MM.1S (cell line): ENCODE data around the gene SLC17A9.

ENCODE experiments used
- DNase-seq: peaks from one replicate; pipeline ENCODE4 v3.0.0-alpha.2; 2015
- H2AFZ ChIP-seq: fragments of 300-600 bp; sonication (generic); 2 replicates; pipeline ENCODE4 v1.6.0; 2016; ENCODE audit warnings: antibody characterized with exemption, low read length
- H3F3A ChIP-seq: fragments of 300-600 bp; sonication (generic); 2 replicates; pipeline ENCODE4 v1.6.1; 2016; ENCODE audit warnings: mild to moderate bottlenecking, antibody characterized with exemption, low read length, moderate library complexity, mixed read lengths; ENCODE audit not compliant: insufficient read depth
- H3K27ac ChIP-seq: fragments of 300-600 bp; sonication (generic); 2 replicates; pipeline ENCODE4 v1.5.1; 2016; ENCODE audit warnings: mild to moderate bottlenecking, low read length
- H3K27me3 ChIP-seq: fragments of 300-600 bp; sonication (generic); replicated peaks from 2 replicates; pipeline ENCODE4 v1.6.0; 2016; ENCODE audit warnings: low read length; ENCODE audit not compliant: insufficient read depth
- H3K36me3 ChIP-seq: fragments of 300-600 bp; sonication (generic); replicated peaks from 2 replicates; pipeline ENCODE4 v1.6.1; 2016; ENCODE audit warnings: mild to moderate bottlenecking, low read length, mixed read lengths; ENCODE audit not compliant: insufficient read depth
- H3K4me1 ChIP-seq: fragments of 300-600 bp; sonication (generic); 2 replicates; pipeline ENCODE4 v1.6.1; 2016; ENCODE audit warnings: low read length, mixed read lengths
- H3K4me2 ChIP-seq: fragments of 300-600 bp; sonication (generic); 2 replicates; pipeline ENCODE4 v1.6.0; 2016; ENCODE audit warnings: low read depth, low read length
- H3K4me3 ChIP-seq: fragments of 300-600 bp; sonication (generic); 2 replicates; pipeline ENCODE4 v1.5.1; 2016; ENCODE audit warnings: low read length, mixed read lengths
- H3K79me2 ChIP-seq: fragments of 300-600 bp; sonication (generic); 2 replicates; pipeline ENCODE4 v1.6.1; 2016; ENCODE audit warnings: mixed run types, low read length, mixed read lengths
- H3K9ac ChIP-seq: fragments of 300-600 bp; sonication (generic); 2 replicates; pipeline ENCODE4 v1.6.1; 2016; ENCODE audit warnings: low read length, mixed read lengths
- H3K9me2 ChIP-seq: fragments of 300-600 bp; sonication (generic); replicated peaks from 2 replicates; pipeline ENCODE4 v1.6.1; 2016; ENCODE audit warnings: mild to moderate bottlenecking, low read length, mixed read lengths; ENCODE audit not compliant: insufficient read depth
- H3K9me3 ChIP-seq: fragments of 300-600 bp; sonication (generic); replicated peaks from 2 replicates; pipeline ENCODE4 v1.6.1; 2016; ENCODE audit warnings: mild to moderate bottlenecking, low read length, mixed read lengths; ENCODE audit not compliant: insufficient read depth
- H4K20me1 ChIP-seq: fragments of 300-600 bp; sonication (generic); 2 replicates; pipeline ENCODE4 v1.6.1; 2016; ENCODE audit warnings: mild to moderate bottlenecking, low read length, moderate library complexity, mixed read lengths; ENCODE audit not compliant: insufficient read depth
- EZH2 ChIP-seq: fragments of 300-600 bp; sonication (generic); optimal IDR thresholded peaks from 2 replicates; pipeline ENCODE3; 2017; ENCODE audit warnings: low read depth, mild to moderate bottlenecking, antibody characterized with exemption, low read length, mixed read lengths
- EZH2phosphoT487 ChIP-seq: fragments of 300-600 bp; sonication (generic); IDR thresholded peaks from 2 replicates; pipeline ENCODE4 v1.6.1; 2018; ENCODE audit warnings: antibody characterized with exemption, low read length
- TF ChIP-seq, protein P1 (sequence below): fragments of 300-600 bp; sonication (generic); IDR thresholded peaks from 2 replicates; pipeline ENCODE4 v1.5.1; 2016; ENCODE audit warnings: antibody characterized with exemption, low read length, mixed read lengths

The SLC17A9 gene

DNA sequence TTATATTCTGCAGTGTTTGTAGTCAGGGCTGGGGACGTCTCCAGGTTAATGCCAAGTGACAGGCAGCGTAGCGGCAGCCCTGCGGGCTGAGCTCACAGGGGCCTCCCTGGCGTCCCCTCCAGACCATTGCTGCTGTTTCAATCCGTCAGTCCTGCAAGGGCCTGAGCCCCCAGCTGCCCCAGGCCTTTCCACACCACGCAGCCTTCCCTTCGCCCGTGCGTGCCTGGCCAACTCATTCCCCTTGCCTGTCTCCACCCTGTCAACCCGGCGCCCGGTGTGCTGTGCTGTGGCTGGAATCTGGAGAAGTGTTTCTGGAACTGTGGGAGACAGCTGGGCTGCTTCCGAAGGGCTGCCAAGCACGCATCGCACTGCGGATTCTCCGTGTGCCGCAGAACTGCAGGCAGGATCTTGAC is 42.4 kb downstream of the SLC17A9 start:
- no peaks in the 10 kb centered on the region for H3F3A ChIP-seq
- DNase-seq = no peak
- H2AFZ ChIP-seq = no peak overlapping the region
- H3K4me3 ChIP-seq = no peak overlapping the region
- no peaks in the 10 kb centered on the region for H3K36me3 ChIP-seq
- no peaks in the 10 kb centered on the region for H4K20me1 ChIP-seq
- H3K9ac ChIP-seq = no peak overlapping the region
- H3K27me3 ChIP-seq = peaks cover 94% of the 10 kb centered on the region
- H3K9me2 ChIP-seq = no peaks in the 10 kb centered on the region
- no peaks in the 10 kb centered on the region for H3K9me3 ChIP-seq
- H3K4me2 ChIP-seq = no peak overlapping the region
- TF ChIP-seq EZH2phosphoT487 (no peak), EZH2 (peak; percentile 68)
- no peaks in the 10 kb centered on the region for H3K79me2 ChIP-seq
- no peak overlapping the region for H3K27ac ChIP-seq
- H3K4me1 ChIP-seq = no peaks in the 10 kb centered on the region

DNA sequence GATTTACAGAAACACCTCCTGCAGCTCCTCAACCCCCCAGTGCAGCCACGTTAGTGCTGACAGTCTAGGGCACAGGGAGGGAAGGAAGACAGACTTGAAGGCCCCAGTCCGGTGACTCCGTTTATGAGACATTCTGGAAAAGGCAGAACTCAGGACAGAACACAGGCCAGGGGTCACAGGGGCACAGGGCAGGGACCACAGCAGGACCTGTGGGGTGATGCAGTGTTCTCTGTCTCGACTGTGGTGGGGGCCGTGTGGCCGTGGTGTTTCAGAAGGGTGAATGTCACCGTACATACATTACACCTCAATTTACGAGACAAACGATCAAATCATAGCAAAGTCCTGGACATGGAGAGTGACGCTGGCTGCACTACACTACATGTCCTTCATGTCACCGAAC is 43.0 kb downstream of the SLC17A9 start:
- Histone ChIP-seq H3K79me2 (no peaks in the 10 kb centered on the region), H3K4me2 (no peak overlapping the region), H3K9me2 (no peaks in the 10 kb centered on the region), H4K20me1 (no peaks in the 10 kb centered on the region), H3K9ac (no peak overlapping the region), H3K36me3 (no peaks in the 10 kb centered on the region), H3K9me3 (no peaks in the 10 kb centered on the region), H3F3A (no peaks in the 10 kb centered on the region), H3K4me3 (no peak overlapping the region), H3K27me3 (peaks cover 95% of the 10 kb centered on the region), H3K4me1 (no peaks in the 10 kb centered on the region), H3K27ac (no peak overlapping the region), H2AFZ (no peak overlapping the region)
- TF ChIP-seq, protein P1, sequence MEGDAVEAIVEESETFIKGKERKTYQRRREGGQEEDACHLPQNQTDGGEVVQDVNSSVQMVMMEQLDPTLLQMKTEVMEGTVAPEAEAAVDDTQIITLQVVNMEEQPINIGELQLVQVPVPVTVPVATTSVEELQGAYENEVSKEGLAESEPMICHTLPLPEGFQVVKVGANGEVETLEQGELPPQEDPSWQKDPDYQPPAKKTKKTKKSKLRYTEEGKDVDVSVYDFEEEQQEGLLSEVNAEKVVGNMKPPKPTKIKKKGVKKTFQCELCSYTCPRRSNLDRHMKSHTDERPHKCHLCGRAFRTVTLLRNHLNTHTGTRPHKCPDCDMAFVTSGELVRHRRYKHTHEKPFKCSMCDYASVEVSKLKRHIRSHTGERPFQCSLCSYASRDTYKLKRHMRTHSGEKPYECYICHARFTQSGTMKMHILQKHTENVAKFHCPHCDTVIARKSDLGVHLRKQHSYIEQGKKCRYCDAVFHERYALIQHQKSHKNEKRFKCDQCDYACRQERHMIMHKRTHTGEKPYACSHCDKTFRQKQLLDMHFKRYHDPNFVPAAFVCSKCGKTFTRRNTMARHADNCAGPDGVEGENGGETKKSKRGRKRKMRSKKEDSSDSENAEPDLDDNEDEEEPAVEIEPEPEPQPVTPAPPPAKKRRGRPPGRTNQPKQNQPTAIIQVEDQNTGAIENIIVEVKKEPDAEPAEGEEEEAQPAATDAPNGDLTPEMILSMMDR = no peak
- TF ChIP-seq EZH2phosphoT487 (no peak), EZH2 (no peak)
- no peak for DNase-seq

DNA sequence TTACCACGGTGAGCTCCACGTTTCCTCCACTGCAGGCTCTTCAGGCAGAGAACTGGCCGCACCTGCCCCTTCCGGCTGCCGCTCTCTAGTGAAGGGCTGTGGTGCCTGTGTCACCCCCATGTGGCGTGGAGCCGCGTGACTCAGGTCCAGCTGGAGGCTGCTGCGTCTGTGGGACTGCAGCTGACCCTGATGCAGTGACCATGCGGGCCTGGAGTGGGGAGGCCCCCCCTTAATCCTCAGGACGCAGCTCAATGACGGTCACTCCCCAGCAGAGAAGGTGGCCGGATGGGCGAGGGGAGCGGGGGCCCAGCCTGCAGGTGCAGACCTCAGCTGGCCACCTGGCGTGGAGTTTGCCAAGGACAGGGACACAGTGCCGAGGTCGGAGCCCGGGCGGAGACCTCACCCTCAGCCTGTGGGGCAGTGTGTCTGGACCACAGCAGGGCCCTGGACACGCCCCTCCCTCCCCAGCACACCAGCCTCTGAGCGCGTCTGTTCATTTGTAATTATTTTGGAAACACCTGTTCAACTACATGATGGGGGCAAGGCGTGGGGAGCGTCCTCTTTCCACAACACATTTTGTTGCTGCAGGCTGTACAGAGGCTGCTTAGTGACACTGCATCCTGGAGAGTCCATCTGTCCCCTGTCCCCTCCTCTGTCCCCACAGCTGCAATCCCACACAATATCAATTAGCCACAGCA is 43.5 kb downstream of the SLC17A9 start:
- H3K27me3 ChIP-seq = peaks cover 95% of the 10 kb centered on the region
- no peak overlapping the region for H3K9ac ChIP-seq
- no peaks in the 10 kb centered on the region for H3K4me1 ChIP-seq
- no peaks in the 10 kb centered on the region for H3F3A ChIP-seq
- H2AFZ ChIP-seq = no peak overlapping the region
- H3K27ac ChIP-seq = no peak overlapping the region
- no peak for DNase-seq
- H4K20me1 ChIP-seq = no peaks in the 10 kb centered on the region
- H3K4me2 ChIP-seq = no peak overlapping the region
- H3K4me3 ChIP-seq = no peak overlapping the region
- no peaks in the 10 kb centered on the region for H3K79me2 ChIP-seq
- TF ChIP-seq, protein P1 = no peak
- TF ChIP-seq EZH2phosphoT487 (no peak), EZH2 (no peak)
- no peaks in the 10 kb centered on the region for H3K9me2 ChIP-seq
- no peaks in the 10 kb centered on the region for H3K9me3 ChIP-seq
- H3K36me3 ChIP-seq = no peaks in the 10 kb centered on the region

DNA sequence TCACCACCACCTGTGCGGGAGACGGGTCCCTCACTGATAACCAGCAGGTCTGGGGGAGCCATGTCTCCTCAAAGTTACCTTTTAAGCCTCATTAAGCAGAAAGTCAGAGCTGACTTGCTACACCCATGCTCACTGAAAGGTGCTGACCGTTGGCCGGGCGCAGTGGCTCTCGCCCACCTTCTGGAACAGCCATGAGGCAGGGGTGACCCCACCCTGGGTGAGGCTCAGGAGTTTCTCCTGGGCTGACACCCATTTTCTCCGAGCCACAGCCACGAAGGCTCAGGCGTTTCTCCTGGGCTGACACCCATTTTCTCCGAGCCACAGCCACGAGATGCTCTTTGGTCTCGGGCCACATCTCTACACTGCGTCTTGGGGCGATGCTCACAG is 44.1 kb downstream of the SLC17A9 start:
- Histone ChIP-seq H3K27me3 (peaks cover 94% of the 10 kb centered on the region), H2AFZ (no peak overlapping the region), H3K36me3 (no peaks in the 10 kb centered on the region), H3K9ac (no peak overlapping the region), H3K27ac (no peak overlapping the region), H3K9me3 (no peaks in the 10 kb centered on the region), H4K20me1 (no peaks in the 10 kb centered on the region), H3K9me2 (no peaks in the 10 kb centered on the region), H3F3A (no peaks in the 10 kb centered on the region), H3K4me2 (no peak overlapping the region), H3K4me1 (no peaks in the 10 kb centered on the region), H3K4me3 (no peak overlapping the region), H3K79me2 (no peaks in the 10 kb centered on the region)
- TF ChIP-seq EZH2phosphoT487 = no peak
- TF ChIP-seq, protein P1 = no peak
- no peak for DNase-seq
